ENCODE results near the gene ZNF263. TPM values are rescaled to one million over a fixed set of nuclear protein-coding genes. Genes with fewer than 3 reads are reported as not detected.

Gene ZNF263
- total and polyA plus RNA-seq, 10 of the 15 experiments (the other 5 are each of a cell fraction or from before 2014, with no cell fraction given): 4.7 to 45.6 (median 24.5) TPM

- no peak for TF ChIP-seq ZNF687 (IDR thresholded peaks at IDR 0.05)
- no peak for TF ChIP-seq SMAD1 (IDR thresholded peaks at IDR 0.05; ENCODE audit: low read depth, partially characterized antibody)
Observed at GRCh38 chr16:3246002-3246401, 37.3 kb upstream of the ZNF263 start (continued).

GRCh38 chr16:3246876-3247275 lies 36.4 kb upstream of the ZNF263 start:
- Histone ChIP-seq H3K4me2 (ENCODE audit: control insufficient read depth, insufficient read depth) (no peak overlapping the region), H3K9ac (ENCODE audit: control insufficient read depth, insufficient read depth, low read length) (no peak overlapping the region), H3K27ac (ENCODE audit: control insufficient read depth, insufficient read depth) (no peak overlapping the region), H3K27me3 (replicated peaks in 1 of 2; ENCODE audit: control insufficient read depth in 2 of 2, insufficient read depth in 2 of 2, low read length in 1 of 2) (no peaks in the 10 kb centered on the region; a peak in 1 of 4 replicates), H3K36me3 (ENCODE audit: control insufficient read depth in 2 of 2, insufficient read depth in 2 of 2, low read length in 1 of 2) (no peaks in the 10 kb centered on the region), H3K4me3 (no peak overlapping the region), H3K4me1 (ENCODE audit: control insufficient read depth, insufficient read depth, low read length) (no peaks in the 10 kb centered on the region), H3K9me3 (replicated peaks; ENCODE audit: control insufficient read depth, insufficient read depth, low read length) (no peaks in the 10 kb centered on the region), H4K20me1 (ENCODE audit: control insufficient read depth, insufficient read depth) (no peaks in the 10 kb centered on the region), H2AFZ (ENCODE audit: control insufficient read depth, low read depth, low read length) (no peak overlapping the region), H3K79me2 (ENCODE audit: control insufficient read depth, insufficient read depth, low read length) (no peaks in the 10 kb centered on the region)
- FAIRE-seq (no peak), DNase-seq (ENCODE audit: low read depth, low spot score) (no peak), ATAC-seq (no peak)
- WGBS (ENCODE audit: insufficient coverage, insufficient replicate concordance, low lambda C conversion rate, missing lambda C conversion rate): 53% methylated on average over 10 of the region's 10 CpGs
- RAD21 ChIA-PET (ENCODE audit: unreplicated experiment): no interaction called here
- BruUV-seq (replicated peaks): no TSS peak
- SMC1A ChIA-PET (ENCODE audit: uncharacterized antibody, unreplicated experiment): no interaction called here
- CTCF ChIA-PET: no interaction called here
- POLR2A ChIA-PET: no interaction called here
- intact Hi-C loops (cut with micrococcal nuclease; ENCODE audit: unreplicated experiment) (no loop called here), in situ Hi-C loops (cut with MboI) (no loop called here)
- TF ChIP-seq EP300 (IDR thresholded peaks at IDR 0.05; ENCODE audit: borderline replicate concordance in 1 of 2, control insufficient read depth in 1 of 2, low read depth in 2 of 2, low read length in 2 of 2) (no peak), POLR2AphosphoS5 (IDR thresholded peaks at IDR 0.05; ENCODE audit: low read length) (no peak), ZBTB40 (IDR thresholded peaks at IDR 0.05; ENCODE audit: borderline replicate concordance) (no peak), RUNX3 (IDR thresholded peaks at IDR 0.05; ENCODE audit: low read length) (no peak), CBX3 (IDR thresholded peaks at IDR 0.05; ENCODE audit: borderline replicate concordance, low read depth) (no peak), YY1 (IDR thresholded peaks at IDR 0.05; ENCODE audit: low read depth, low read length) (no peak)
